ENCODE data around the gene NKX3-2. TPM values are rescaled to one million over a fixed set of nuclear protein-coding genes. Genes with fewer than 3 reads are reported as not detected.

The NKX3-2 gene
- total and polyA plus RNA-seq, 2 of the 8 experiments (the other 6 are each of a cell fraction or from before 2014, with no cell fraction given) = 0.13 TPM; not detected in 1

- Histone ChIP-seq H3K27ac (ENCODE audit: low read depth, low read length) (no peak overlapping the region), H3K4me2 (ENCODE audit: insufficient read depth in 1 of 2, low read depth in 2 of 2, low read length in 2 of 2) (no peak overlapping the region), H2BK20ac (ENCODE audit: low read length) (no peak overlapping the region), H2BK12ac (ENCODE audit: low read depth, low read length) (no peak overlapping the region), H3K23ac (ENCODE audit: insufficient read length) (no peak overlapping the region), H2BK15ac (ENCODE audit: low read length) (no peak overlapping the region), H3K9ac (replicated peaks in 1 of 4; ENCODE audit: extremely low read depth in 1 of 4, low read depth in 3 of 4, low read length in 3 of 4) (no peak overlapping the region), H4K20me1 (replicated peaks in 1 of 2; ENCODE audit: control insufficient read depth in 1 of 2, insufficient read depth in 2 of 2, low read length in 2 of 2) (no peaks in the 10 kb centered on the region), H3K4me1 (replicated peaks in 1 of 4; ENCODE audit: control insufficient read depth in 3 of 4, insufficient read depth in 4 of 4, low read length in 3 of 4) (peaks cover 0 to 8% (median 4%) of the 10 kb centered on the region in 4 experiments; a peak in 3 of 7 replicates), H3K23me2 (ENCODE audit: low read depth, low read length) (no peaks in the 10 kb centered on the region), H4K91ac (replicated peaks; ENCODE audit: insufficient read length, low read length) (no peak overlapping the region), H3K4me3 (ENCODE audit: extremely low read depth in 1 of 4, insufficient read depth in 2 of 4, low read depth in 3 of 4, low read length in 4 of 4) (no peak overlapping the region), H4K5ac (ENCODE audit: insufficient read length, low read depth, low read length) (no peak overlapping the region), H3K18ac (ENCODE audit: extremely low read depth, low read length) (no peak overlapping the region), H3K79me1 (ENCODE audit: low read depth, low read length) (no peaks in the 10 kb centered on the region), H2BK120ac (replicated peaks; ENCODE audit: low read depth, low read length) (no peak overlapping the region), H3K27me3 (replicated peaks in 1 of 4; ENCODE audit: control insufficient read depth in 3 of 4, extremely low read depth in 1 of 4, insufficient read depth in 3 of 4, low read length in 3 of 4) (no peaks in the 10 kb centered on the region), H3K9me3 (ENCODE audit: insufficient read depth in 2 of 2, low read depth in 1 of 2, low read length in 1 of 2) (no peaks in the 10 kb centered on the region), H4K8ac (ENCODE audit: extremely low read depth, insufficient read depth, low read length) (no peak overlapping the region), H2BK5ac (ENCODE audit: low read depth, low read length) (no peak overlapping the region), H2AK5ac (ENCODE audit: low read depth, low read length) (no peak overlapping the region), H3K14ac (ENCODE audit: insufficient read length) (no peak overlapping the region), H3K36me3 (ENCODE audit: control insufficient read depth in 2 of 4, insufficient read depth in 4 of 4, low read length in 3 of 4) (no peaks in the 10 kb centered on the region), H3K4ac (replicated peaks; ENCODE audit: insufficient read length, low read depth, low read length) (no peak overlapping the region), H3K56ac (replicated peaks; ENCODE audit: insufficient read length, low read depth, low read length) (no peak overlapping the region), H2AFZ (ENCODE audit: low read length) (no peak overlapping the region), H3K79me2 (ENCODE audit: control insufficient read depth in 1 of 2, insufficient read depth in 2 of 2, low read length in 2 of 2) (no peaks in the 10 kb centered on the region)
- POLR2A ChIA-PET (ENCODE audit: partially characterized antibody) = no interaction called here
- CTCF ChIA-PET (ENCODE audit: partially characterized antibody) = interaction anchor here (0.6 to 1.7 kb wide), 4 partner anchors 9 to 492 kb away, joined by 3 to 6 read pairs (median 4); no protein-coding TSS in a partner anchor
- TF ChIP-seq HDAC6 (IDR thresholded peaks at IDR 0.05; ENCODE audit: low read depth, low read length) (no peak), SRF (IDR thresholded peaks at IDR 0.05; ENCODE audit: low read depth, low read length) (no peak)
- DNase-seq (ENCODE audit: low read depth in 1 of 2, low spot score in 2 of 2) (no peak), FAIRE-seq (no peak)
- 54% methylated on average over 5 of the region's 5 CpGs; no CpG with 5 or more reads in 1 of the 2 experiments for WGBS, 2 experiments (ENCODE audit: extremely low coverage in 1 of 2, insufficient coverage in 1 of 2, insufficient read length in 1 of 2, insufficient replicate concordance in 2 of 2, low coverage in 1 of 2, low lambda C conversion rate in 2 of 2, missing lambda C conversion rate in 1 of 2)
Measured at GRCh38 chr4:13515268-13515667, 29.0 kb downstream of the NKX3-2 start.

Data from H1 (cell line).